Activated naive CD4-positive, alpha-beta T cell treated with anti-CD3 and anti-CD28 coated beads, Interleukin-2, amount 50 U/mL, for 16 hours (primary cell): ENCODE results near the gene BANK1.

ENCODE experiments used
- DNase-seq: peaks from one replicate; pipeline ENCODE4 v3.0.0-alpha.2; 2020

Gene BANK1

DNA sequence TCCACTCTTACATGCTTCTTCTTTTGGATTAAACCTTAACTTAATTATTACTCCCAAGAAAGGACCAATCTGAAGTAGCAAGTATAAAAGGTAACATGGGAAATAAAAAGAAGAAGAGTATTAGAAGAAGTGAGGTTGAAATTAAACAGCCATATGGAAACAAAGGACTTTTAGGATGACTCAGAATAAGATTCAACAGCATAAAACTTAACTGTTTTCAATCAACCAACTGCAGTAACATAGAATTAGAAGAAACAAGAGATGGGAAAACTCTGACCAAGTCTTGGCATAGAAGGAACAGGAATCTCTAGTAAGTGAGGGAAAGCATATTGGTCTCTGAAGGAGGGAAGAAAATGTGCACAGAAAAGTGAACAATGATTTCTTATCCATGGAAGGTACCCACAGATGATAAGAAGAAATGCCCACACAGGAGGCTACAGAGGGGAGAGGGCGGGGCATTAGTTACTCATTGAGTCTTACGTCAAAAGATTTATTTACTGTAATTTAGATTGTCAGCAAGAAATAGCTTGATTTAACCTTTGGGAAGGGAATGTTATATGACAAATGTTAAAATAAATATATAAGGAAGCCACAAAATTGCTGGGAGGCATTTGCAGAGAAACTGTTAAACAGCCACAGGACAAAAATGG is 177.3 kb downstream of the BANK1 start:
- no peak for DNase-seq

DNA sequence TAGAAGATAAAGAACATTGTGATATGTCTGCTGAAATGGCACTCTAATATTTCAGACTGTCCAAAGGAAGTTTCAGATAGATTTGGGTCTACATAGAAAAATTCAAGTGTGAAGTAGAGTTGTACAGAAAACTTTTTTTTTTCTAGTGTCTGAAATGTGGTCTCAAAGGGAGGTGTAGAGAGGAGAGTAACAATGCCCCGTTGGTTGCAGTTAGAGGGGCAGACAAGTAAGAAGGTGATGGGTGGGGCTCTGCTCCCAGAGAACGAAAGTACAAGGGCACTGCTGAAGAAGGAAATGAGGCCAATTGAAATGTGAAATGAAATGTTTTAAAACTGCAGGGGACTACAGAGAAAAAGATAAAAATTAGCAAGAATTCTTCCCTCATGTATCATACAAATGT is 177.8 kb downstream of the BANK1 start:
- DNase-seq: no peak

DNA sequence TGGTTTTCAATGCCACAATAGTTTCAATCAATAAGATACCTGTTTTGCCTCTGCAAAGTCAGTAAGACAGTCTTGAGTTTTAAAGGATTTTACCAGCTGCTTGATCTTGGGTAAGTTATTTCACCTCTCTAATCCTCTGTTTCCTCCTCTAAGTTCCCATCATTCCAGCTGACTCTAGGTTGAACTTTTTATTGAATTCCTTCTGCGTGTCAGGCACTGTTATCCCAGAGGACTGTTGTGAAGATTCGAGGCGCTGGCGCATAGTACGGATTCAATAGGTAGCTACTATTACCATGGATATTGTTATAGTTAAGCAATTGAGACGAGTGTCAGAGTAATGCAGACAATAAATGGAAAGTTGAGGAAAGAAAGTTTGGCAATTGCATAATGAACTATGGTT is 179.4 kb downstream of the BANK1 start:
- DNase-seq: no peak

DNA sequence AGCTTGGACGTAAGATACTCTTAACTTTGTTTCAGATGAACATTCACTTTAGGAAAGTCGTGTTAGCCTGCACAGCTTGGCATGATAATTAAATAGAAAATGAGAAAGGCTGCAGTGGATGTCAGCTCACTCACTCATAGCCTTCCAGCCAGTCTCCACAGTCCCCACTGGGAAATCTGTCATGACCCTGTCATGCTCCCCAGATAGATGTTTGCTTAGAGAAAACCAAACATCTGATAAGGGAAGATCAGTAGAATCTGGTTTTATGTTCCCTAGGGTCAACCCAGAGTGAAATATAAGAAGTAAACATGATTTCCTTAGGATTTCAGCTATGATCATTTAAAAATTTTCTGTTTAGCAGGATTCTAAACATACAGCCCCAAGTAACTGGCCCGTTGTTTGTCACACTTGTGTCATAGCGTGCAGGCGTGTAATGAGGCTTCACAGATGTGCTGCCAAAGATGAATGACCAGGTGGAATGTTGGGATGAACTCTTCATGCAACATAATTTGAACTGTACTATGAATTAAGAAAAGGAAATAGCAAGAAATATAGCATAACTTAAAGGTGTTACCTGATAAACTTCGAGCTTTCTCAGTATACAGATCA is 180.1 kb downstream of the BANK1 start:
- no peak for DNase-seq

DNA sequence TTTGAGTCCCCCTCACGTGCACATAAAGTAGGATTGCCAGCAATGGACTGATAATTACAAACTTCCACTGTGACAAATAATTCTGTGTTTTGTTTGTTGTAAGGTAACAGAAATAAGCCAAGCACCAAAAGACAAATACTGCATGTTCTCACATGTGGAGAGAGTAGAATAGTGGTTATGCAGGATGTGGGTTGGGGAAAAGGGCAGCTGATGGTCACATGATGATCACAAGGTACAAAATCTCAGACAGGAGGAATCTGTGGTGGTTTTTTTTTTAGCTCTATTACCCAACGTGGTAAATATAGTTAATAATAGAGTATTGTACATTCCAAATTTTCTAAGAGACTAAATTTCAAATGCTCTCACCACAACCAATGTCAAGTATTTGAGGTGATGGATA is 182.3 kb downstream of the BANK1 start:
- no peak for DNase-seq

DNA sequence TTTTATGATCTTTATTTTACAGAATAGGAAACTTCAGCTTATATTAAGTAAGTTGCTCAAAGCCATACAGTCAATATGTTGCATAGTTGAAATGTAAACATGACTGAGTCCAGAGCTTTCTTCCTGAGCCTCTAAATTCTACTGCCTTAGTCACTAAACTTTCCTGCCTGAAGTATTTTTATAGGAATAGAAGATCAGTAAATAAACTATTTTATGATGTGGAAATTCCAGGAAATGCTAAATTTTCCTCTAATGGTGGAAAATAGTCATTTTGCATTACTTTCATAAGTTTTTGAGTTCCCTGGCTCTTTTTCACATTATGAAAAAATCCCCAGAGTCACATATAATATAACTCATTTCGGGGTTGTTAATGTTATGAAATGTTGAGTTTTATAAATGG is 182.8 kb downstream of the BANK1 start:
- no peak for DNase-seq

DNA sequence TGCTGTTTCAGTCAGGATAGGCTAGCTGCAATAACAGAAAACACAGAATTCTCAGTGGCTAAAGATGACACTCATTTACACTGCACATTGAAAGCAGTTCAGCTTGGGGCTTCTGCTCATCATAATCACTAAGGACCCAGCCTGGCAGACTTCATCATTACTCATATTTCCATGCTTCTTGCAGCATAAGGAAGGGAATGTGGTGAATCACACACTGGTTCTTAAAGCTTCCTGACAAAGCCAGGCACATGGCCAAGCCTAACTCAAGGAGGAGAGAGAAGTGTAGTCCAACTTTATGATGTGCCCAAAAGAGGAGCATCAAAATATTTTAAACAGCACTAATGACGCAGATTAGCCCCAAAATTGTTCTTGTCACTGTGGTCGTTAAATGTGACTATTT is 186.5 kb downstream of the BANK1 start:
- no peak for DNase-seq

DNA sequence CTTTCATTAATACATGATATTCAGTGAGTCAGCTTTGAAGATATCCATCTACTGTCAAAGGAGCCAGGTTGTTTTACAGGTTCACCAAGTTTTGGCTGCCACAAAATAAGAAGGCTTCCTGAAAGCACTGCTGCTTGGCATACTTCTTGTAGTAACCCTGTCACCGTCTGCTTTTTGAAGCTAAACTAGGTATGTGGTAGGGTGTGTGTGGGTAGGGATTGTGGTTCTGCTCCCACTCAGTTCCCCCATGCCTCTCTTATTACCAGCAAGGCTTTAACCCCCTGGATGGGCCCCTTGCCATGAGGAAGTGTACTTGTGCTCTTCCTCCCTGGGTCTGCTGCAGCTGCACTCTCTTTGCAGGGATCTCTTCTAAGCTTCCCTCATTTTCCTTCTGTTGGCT is 191.2 kb downstream of the BANK1 start:
- no peak for DNase-seq

DNA sequence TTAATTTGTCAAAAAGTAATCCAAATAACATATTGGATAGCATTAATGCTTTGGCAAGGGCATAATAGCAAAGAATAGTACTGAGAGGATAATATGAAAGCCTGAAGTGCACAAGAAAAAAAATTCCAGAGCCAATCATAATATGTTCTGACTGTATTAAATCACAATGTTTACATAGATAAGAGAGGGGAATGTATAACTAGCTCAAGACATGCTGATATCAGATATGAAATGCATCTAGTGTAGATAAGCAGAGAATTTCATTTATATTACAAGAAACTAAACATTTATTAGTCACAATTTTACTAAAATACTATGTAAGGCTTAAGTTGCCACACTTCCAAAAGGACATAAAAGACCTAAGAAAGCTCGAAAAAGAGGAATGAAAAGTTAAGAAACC is 193.3 kb downstream of the BANK1 start:
- DNase-seq: no peak

DNA sequence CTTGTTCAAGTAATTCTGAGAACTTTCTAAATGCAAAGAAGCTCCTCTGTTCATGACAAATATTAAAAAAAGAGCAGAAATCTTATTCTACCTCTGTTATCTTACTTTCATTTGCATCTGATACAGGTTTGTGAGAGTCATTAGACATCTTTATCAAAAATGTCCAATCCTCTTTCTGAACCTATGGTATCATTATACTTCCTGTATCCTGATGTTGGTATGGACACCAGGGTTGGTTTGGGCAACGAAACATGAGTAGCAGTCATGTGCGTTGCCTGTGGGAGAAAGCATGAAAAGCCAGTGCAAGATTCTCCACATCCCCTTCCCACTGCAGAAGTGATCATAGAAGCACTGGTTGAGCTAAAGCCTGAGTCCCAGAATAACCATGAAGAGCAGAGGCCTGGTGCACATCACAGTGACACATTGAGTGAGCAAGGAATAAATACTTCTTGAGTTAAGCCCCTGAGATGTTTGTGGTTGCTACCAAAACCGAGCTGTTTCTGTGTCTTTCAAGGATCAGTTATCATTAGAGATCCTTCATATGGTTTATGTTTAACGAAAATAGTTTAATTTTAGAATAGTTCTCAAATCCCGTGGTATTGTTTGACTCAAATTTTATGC is 197.2 kb downstream of the BANK1 start:
- DNase-seq: no peak

DNA sequence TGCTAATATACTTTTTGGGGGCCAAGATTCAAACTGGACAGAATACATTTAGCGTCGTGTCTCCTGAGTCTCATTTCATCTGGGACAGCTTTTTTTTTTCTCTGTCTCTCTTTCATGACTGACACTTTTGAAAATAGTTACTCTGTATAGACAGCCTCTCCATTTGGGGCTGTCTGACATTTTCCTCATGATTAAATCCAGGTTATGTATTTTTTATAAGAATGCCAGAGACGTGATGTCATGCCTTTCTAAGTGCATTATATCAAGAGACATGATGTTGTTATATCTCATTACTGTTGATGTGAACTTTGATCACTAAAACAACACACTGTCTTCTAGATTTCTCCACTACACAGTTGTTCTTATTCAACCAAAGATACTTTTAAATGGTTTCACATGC is 199.0 kb downstream of the BANK1 start:
- DNase-seq: no peak

DNA sequence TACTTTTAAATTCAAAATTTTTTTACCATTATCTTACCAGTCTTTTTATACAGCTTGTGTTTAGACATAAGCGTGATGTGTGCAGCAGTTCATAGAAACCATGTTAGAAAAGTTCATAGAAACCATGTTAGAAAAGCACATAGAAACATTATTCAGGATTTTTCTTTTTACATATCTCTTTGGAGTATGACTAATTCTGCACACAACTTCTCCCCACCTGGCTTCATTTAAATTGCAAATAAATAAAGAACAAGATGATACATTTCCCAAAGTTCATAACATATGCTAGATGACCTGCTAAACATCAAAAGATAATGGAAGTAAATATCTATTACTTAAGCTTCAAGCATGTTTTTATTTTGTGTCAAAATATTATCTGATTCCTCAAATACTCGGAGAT is 201.9 kb downstream of the BANK1 start:
- DNase-seq: no peak

DNA sequence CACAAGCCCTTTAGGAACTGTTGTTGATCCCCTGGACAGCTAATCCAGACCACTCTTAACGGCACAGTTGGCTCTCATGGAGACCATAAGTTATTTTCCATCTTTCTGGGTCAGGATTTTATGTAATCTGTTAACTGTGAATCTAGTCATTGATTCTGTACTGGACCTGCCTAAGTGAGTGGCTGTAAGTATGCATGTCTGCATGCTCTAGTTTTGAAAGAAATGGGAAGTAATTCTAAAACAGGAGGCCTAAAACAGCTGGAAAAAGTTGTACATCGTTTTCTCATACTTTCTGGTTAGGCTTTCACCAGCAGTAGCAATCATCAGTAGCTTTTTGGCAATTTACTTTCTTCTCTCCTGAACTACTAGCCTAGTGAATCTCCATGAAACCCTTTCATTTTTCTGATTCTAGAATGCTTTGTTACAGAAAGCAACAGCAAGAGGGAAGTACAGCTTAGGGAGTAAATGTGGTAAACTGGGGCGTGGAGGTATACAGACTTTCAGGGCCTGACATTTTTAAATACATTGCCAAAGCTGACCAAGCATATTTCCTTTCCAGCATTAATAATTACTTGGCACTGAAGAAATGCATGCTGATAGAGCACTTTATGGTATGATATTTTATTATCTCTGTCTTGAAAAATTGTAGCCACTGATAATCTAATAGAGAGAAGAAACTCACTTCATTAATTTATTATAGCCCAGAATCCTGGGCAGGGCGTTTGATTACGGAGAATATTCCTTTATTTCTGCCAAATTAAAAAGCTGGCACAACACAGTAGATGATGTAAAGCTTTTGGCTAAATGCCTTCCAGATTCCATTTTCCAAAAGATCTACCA is 202.7 kb downstream of the BANK1 start:
- DNase-seq: no peak

DNA sequence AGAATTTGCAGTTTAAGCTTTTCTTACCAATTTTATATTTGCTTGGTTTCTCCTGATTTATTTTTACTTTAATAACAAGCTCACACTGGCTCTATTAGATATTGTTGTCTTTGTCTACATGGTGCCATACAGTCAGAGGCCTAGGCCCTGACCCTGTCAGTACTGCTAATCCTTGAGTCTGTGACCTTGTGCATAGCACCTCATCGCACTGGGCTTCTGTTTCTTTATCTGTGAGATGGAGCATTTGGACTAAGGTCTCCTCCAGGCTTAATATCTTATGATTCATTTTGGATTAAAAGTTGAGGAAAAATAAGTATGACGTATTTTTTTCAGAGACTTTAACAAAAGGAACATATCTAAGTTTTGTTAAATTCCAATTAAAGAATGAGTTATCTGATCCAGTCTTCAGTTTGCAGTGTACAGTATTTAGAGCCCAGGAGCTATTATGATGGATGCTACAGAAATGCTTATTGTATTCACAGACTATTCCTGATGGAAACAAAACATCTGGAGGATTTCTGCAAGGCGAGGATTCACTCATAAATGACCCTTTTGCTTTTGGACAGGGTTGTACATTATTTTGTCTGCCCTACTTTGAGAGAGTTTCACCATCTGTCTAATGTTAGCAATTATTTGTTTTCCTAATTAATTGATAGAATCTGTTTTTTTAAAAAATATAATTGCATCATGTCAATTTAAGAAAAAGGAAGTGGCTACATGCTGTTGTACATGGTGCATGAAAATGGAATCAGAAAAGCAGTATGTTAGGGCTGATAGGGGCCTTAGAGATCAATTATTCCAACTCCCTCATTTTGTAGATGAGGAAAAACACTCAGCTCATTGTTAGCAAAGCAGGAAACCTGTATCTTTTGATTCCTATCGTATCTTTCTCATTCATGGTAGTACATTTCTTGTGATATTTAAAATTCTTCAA is 203.6 kb downstream of the BANK1 start:
- no peak for DNase-seq

DNA sequence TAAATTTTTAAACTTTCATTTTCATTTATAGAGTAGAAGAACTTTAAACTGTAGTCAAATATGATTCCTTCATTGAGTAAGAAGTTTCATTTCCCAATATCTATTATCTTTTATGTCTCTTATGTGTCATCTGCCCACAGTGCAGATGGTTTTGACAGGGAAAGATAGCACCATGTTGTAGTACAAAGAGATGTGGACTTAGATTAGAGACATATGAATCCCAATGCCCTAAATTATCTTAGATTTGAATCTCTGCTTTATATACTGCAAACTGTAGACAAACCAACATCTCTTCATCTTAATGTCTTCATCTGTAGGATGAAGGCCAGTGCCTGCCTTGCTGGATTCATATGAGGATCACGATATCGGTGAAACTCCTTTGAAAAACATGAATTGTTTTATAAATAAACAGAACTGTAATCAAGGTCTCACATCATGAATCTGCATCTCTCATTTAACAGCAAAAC is 217.5 kb downstream of the BANK1 start:
- DNase-seq: no peak

DNA sequence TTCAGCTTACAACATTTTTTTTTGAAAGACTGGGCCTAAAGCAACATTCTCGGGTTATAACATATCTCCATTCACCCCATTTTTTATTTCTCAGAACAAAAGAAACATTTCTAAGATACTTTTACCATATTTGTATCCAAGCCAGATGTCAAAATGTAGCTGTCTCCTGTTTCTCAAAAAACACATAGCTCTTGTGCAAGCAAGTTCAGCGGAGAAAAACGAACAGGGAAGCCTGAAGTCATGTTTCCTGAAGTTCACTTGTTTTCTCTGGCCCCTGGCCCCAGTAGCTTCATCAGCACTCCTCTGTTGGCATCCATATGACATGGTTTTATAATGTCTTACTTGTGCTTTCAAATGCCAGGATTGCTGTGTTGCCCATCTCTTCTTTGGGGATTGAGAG is 218.2 kb downstream of the BANK1 start:
- no peak for DNase-seq

DNA sequence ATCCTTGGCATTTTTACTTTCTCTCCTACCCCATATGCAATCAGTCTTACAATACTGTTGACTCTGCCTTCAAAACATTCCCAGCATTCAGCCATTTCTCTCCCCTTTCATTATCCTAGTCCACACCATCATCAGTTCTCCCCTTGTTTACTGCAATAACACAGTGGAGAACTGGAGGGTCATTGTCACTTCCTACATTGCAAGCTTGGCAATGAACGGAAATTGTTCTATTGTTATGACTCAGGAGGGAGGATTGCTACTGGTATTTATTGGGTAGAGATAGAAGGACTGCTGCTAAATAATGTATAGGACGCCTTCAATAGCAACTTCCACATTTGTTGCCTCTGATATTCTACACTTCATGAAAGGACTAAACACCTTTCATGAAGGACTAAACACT is 231.8 kb downstream of the BANK1 start:
- no peak for DNase-seq

DNA sequence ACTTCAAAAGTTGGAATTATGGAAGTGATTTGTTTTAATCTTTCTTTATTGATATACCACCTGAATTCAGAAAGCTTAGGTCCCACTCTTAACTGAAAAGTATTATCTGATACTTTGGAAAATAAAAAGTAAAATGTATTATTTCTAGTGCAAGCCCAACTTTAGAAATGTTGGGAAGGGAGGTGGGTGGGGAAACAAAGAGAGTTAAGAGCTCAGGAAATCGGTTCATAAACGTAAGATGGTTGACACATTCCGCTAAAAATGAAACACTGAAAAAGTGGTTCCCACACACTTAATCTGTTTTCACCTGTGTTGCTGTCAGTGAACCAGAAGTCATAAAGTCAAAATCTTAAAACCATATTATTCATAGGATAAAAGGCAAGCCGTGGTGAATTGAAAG is 237.4 kb downstream of the BANK1 start:
- DNase-seq: no peak

DNA sequence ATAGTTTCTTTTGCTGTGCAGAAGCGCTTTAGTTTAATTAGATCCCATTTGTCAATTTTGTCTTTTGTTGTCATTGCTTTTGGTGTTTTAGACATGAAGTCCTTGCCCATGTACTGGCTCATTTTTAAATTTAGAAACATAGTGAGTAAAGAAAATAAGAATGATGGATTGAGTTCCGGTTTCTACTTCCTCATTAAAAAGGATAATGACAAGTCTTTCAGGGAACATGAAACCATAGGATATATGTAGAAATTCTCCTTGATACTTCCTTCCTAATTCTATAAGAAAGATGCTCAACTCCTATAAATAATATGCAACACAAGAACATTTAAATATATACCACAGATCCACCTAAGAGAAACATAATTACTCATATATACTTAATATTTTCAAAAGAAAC is 240.9 kb downstream of the BANK1 start:
- DNase-seq: no peak

DNA sequence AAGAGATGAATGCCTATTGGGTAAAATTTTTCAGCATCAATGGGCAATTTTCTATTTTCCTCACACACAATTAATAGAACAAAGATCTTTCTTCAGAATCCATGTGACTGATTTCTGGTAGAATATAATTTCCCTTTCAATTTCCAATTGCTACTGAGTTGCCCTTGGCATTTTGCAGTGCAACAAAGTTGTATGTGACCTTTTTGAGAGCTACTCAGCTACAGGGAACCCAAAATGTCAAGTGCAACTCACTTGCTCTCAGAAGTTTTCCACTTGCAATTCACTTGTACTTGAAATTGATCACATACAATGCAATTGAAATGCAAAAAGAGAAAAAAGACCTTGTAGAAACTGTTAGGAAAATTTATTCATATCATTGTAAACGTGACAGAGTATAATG is 245.5 kb downstream of the BANK1 start:
- no peak for DNase-seq

DNA sequence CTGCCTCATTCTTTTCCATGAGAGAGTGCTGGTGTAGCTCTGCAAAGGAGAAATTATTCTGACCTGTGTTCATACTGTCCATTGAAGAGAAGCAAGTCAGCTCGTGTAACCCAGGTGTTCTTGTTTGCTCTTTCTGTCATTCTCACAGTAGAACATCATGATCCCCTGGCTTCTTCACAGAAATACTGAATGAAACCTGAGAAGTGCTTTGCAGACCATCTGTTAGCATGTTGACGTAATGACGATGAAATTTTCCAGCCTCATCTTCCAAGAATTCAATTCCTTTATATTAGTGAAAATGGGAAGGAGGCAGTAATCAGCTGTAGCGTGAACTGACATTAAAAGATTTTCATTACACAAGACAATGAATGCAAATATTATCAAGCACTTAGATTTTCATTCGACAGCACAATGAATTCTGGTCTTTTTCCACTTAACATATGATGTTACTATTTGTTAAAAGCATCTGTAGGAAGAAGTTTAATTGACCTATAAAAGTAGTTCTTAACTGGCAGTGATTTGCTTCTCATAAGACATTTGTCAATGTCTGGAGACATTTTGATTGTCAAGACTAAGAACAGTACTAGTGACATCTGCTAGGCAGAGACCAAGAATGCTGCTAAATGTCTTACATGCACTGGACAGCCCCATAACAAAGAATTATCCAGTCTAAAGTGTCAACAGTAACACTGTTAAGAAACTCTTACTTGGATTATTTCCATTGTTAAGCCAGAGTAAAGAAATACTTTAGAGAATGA is 246.3 kb downstream of the BANK1 start:
- DNase-seq: no peak

DNA sequence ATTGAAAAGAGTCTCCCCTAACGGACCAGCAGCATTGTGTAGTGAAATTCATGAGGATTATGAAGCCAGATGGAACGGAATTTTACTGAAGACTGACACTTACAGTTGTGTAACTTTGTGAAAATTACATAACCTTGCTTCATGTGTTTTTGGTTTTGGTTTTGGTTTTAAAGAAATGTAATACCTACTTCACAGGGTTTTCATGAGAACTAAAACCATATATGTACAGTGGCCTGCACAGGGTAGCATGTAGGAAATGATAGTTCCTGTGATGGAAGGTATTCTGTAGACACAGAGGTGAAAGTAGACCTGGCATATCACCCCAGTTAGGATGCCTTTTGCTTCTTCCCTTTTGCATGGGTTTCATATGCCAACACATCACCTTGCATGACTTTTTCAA is 247.0 kb downstream of the BANK1 start:
- DNase-seq: no peak
